ENCODE results near the gene LSP1. TPM values are rescaled to one million over a fixed set of nuclear protein-coding genes. Genes with fewer than 3 reads are reported as not detected.

LSP1 gene
- total and polyA plus RNA-seq, 8 donors, result 2.4 to 26.8 (median 9.9) TPM

DNA sequence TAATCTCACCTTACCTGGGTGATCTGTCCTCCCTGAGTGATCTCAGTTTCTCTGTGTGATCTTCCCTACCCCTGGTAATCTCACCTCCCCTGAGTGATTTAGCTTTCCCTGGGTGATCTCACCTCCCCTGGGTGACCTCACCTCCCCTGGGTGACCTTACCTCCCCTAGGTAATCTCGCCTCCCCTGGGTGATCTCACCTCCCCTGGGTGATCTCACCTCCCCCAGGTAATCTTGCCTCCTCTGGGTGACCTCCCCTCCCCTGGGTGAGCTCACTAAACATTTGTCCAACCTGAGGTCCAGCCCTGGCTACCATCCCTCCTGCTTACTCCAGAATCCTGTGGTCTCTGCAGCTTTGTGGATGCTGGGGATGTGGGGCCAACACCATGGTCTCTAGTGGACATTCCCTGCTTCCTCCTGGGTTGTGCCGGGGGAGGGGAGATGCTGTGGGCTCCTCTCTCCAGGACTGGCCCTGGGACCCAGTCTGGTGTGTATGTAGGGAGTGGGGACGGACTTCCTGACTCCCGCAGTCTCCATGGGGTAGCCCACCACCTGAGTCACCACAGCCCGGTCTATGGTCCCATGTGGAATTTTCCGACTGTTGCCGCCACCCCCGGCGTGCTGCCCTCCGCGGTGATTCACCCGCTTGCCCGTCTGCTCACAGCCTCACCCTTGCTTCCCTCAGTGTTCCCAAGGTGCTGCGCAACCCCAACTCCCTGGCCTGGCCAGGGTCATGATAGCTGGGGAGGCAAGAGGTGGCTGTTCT, 9.9 kb downstream of the LSP1 start:
- peak; percentile 10 to 47 (median 27) for ATAC-seq
- peaks cover 8 to 21% (median 12%) of the 10 kb centered on the region in 3 donors for H3K4me1 ChIP-seq
- H3K27me3 ChIP-seq, result no peaks in the 10 kb centered on the region
- WGBS, 2 donors, result 82 to 91% methylated on average over 14 of the region's 14 CpGs
- H3K36me3 ChIP-seq, result no peaks in the 10 kb centered on the region
- no peak overlapping the region for H3K4me3 ChIP-seq
- FAIRE-seq, result no peak
- peak overlapping the region in 3 of 4 donors; percentile 8 to 57 (median 51) for H3K27ac ChIP-seq
- peak in 1 of 6 donors; percentile 59 for DNase-seq
- intact Hi-C loops (cut with DNase I), result no loop called here
- H3K9me3 ChIP-seq, result no peaks in the 10 kb centered on the region
- TF ChIP-seq, protein P1, sequence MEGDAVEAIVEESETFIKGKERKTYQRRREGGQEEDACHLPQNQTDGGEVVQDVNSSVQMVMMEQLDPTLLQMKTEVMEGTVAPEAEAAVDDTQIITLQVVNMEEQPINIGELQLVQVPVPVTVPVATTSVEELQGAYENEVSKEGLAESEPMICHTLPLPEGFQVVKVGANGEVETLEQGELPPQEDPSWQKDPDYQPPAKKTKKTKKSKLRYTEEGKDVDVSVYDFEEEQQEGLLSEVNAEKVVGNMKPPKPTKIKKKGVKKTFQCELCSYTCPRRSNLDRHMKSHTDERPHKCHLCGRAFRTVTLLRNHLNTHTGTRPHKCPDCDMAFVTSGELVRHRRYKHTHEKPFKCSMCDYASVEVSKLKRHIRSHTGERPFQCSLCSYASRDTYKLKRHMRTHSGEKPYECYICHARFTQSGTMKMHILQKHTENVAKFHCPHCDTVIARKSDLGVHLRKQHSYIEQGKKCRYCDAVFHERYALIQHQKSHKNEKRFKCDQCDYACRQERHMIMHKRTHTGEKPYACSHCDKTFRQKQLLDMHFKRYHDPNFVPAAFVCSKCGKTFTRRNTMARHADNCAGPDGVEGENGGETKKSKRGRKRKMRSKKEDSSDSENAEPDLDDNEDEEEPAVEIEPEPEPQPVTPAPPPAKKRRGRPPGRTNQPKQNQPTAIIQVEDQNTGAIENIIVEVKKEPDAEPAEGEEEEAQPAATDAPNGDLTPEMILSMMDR (IDR thresholded peaks at IDR 0.05), result no peak

DNA sequence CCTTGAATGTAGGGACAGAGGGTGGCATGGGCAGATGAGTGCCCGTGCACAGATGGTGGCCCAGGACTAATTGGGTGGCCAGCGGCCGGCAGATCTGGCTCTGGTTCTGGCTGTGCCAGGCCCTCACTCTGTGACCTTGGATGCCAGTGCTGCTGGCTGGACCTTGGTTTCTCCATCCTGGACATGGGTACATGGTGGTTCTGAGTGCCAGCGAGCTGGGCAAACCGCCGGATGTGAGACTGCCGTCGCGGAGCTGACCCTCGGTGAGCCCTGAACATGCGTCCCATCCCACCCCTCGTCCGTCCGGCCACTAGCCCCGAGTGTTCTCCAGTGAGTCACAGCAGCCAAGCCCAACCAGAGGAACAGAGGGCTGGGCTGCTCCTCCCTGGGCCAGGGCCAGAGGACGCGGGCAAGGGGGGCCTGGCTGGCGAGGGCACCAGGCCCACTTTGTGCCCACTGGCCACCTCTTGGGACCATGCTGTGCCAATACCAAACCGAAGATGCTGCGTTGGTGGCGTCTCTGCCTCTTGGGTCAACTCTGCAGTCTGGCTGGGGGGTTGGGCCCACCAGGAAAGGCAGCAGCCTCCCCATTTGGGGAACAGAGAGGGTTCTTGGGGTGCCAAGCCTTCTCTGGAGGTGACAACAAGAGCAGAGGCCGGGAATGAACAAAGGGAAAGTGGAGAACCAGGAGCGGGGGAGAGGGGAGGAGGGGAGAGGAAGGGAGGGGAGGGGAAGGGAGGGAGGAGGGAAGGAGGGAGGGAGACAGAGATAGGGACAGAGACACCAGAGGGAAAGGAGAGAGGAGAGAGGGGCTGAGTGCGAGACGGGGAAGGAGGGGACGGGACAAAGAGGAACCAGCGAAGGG, 10.7 kb downstream of the LSP1 start:
- FAIRE-seq (no peak), ATAC-seq (peak; percentile 91 to 95 (median 93))
- WGBS, 2 donors, result 19 to 21% methylated on average over 25 to 27 of the region's 27 CpGs

DNA sequence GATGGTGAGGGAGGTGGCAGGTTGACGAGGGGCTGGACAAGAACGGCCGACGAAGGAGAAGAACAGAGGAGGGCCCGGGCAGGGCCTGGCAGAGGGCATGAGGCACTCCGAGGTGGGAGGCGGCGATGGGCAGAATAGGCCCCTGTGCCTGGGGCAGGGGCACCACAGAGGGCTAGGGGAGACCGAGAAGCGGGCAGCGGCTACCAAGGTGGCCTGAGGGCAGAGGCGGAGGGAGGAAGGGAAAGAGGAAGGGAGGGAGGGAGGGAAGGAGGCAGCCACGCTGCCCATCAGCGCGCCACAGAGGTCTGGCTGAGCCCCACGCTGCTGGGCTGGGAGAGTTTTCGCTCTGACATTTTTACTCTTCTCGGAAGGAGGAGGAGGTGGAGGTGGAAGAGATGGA, 11.3 kb downstream of the LSP1 start:
- FAIRE-seq (no peak), ATAC-seq (peak in 1 of 4 donors; percentile 3), DNase-seq (peak in 3 of 6 donors; percentile 47 to 81 (median 58))
- peak overlapping the region in 1 of 4 donors; percentile 8 for H3K27ac ChIP-seq
- intact Hi-C loops (cut with DNase I), result no loop called here
- WGBS, 2 donors, result 84 to 88% methylated on average over 15 to 18 of the region's 18 CpGs
- H3K9me3 ChIP-seq, result no peaks in the 10 kb centered on the region
- TF ChIP-seq, protein P1 (IDR thresholded peaks at IDR 0.05), result no peak
- H3K36me3 ChIP-seq, result no peaks in the 10 kb centered on the region
- peaks cover 8 to 21% (median 12%) of the 10 kb centered on the region in 3 donors for H3K4me1 ChIP-seq
- H3K4me3 ChIP-seq, result peak overlapping the region in 1 of 4 donors; percentile 7
- H3K27me3 ChIP-seq, result no peaks in the 10 kb centered on the region

More for the DNA sequence above, 10.7 kb downstream of the LSP1 start:
- Histone ChIP-seq H3K27ac (peak overlapping the region in 3 of 4 donors; percentile 8 to 57 (median 51)), H3K36me3 (no peaks in the 10 kb centered on the region), H3K9me3 (no peaks in the 10 kb centered on the region), H3K4me1 (peaks cover 8 to 21% (median 12%) of the 10 kb centered on the region in 3 donors), H3K27me3 (no peaks in the 10 kb centered on the region), H3K4me3 (no peak overlapping the region)
- intact Hi-C loops (cut with DNase I), result no loop called here
- TF ChIP-seq, protein P1 (IDR thresholded peaks at IDR 0.05), result no peak
- DNase-seq, result peak; percentile 79 to 93 (median 88)

DNA sequence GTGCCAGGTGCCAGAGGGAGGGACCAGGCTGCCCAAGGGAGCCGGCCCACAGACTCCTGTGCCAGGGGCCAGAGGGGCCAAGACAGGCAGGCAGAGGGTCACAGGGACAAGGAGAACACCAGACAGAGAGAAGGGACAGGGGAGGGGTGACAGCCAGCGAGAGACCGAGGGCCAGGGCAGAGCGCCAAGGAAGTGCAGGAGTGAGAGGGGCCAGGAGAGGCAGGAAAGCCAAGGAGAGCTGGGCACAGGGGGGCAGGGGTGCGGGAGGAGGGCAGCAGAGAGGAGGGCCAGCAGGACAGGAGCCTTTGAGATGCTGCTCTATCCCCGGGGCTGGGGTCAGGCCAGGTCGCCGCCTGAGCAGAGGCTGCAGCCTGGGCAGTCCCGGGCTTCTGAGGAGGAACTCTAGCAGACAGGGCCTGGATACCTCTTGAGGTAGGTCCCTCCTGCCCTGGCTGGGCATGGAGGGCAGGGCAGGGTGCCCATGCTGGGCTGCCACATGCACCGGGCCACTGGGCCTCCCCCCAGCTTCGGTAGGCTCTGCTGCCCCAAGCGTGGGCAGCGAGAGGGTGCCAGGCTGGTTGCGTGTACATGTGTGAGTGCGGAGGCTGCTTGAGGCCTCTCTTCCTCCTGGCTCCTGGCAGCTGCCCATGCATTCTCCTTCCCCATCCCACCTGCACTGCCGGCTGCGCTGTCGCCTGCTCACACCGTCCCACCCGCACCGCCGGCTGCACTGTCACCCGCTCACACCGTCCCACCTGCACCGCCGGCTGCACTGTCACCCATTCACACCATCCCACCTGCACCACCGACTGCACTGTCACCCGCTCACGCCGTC, 12.2 kb downstream of the LSP1 start:
- FAIRE-seq (no peak), DNase-seq (peak in 3 of 6 donors; percentile 65 to 83 (median 66)), ATAC-seq (peak in 1 of 4 donors; percentile 1)
- intact Hi-C loops (cut with DNase I), result no loop called here
- no peaks in the 10 kb centered on the region for H3K36me3 ChIP-seq
- no peak overlapping the region for H3K27ac ChIP-seq
- TF ChIP-seq, protein P1 (IDR thresholded peaks at IDR 0.05), result no peak
- no peaks in the 10 kb centered on the region for H3K9me3 ChIP-seq
- no peaks in the 10 kb centered on the region for H3K27me3 ChIP-seq
- peaks cover 8 to 22% (median 12%) of the 10 kb centered on the region in 3 donors for H3K4me1 ChIP-seq
- H3K4me3 ChIP-seq, result peak overlapping the region in 1 of 4 donors; percentile 7
- WGBS, 2 donors, result 87 to 88% methylated on average over 28 to 30 of the region's 30 CpGs
